Bone marrow (tissue), 2 donors: Measurements from ENCODE around the gene SPACA9.

Experiments used
- DNase-seq, 2 donors: peaks; one replicate each; lab custom pipeline; 2025; lab: John Stamatoyannopoulos, UW

SPACA9 gene

GRCh38 chr9:132878695-132879456 is at the start of gene SPACA9:
Gene SPACA9 (plus strand): TSS chr9:132878898. CDS start chr9:132883948, 5,050 bp downstream.
- no peak for DNase-seq

GRCh38 chr9:132832171-132832881 is 46.4 kb upstream of the SPACA9 start:
- DNase-seq = no peak

GRCh38 chr9:132833550-132834121 is 45.1 kb upstream of the SPACA9 start:
- no peak for DNase-seq

DNA sequence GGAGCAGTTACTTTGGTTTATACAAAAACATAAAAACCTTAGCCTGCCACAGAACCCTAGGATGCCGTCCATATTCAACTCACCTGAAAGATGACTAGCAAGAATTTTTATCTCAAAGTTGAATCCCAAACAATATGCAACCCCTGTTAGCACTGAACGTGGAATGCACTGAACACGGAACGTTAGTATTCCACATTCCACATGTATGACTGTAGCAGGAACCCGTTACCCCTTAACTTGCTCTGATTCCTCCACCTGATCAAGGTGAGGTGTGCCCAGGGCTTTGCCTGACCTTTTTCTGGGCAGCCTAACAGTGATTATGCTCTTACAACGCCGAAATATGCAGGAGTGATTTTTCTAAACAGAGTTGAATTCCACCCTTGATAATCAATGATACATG is 44.4 kb upstream of the SPACA9 start:
- DNase-seq = no peak

- DNase-seq = no peak
These were observed 41.0 kb upstream of the SPACA9 start for GRCh38 chr9:132837501-132838286.

DNA sequence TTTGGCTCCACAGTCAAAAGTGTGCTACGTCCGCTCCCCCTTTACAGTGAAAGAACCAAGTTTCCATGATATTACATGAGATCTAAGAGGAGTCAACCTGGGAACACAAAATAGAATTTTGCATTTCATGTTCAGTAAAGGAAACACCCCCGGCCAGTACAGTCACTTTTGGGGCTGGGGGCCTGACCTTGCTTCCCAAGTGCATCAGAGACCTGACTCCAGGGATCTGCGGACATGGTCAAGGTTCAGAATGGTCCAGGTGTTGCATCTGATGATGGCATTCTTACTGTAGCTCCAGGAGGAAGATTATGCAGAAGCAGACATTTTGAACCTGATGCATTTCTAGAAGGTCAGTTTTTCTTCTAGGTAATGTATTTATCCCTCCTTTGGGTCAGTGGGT is 40.4 kb upstream of the SPACA9 start:
- no peak for DNase-seq

DNA sequence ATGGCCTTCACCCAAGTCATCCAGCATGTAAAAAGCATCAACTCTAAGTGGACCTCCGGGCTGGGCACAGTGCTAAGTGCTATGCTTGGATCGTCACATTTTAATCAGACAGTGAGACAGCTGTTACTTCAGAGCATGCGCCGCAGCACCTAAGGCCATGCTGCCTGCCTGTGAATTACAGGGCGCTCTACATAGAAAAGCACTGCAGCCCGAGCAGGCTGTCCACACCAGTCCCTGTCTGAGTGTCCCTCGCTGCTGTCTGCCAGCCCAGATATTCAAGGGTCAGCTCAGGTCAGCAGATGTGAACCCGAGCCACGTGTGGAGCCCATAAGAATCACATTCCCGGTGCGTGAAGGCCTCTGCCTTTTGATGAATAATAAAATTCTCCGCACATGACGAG is 37.7 kb upstream of the SPACA9 start:
- DNase-seq = no peak

GRCh38 chr9:132842124-132843044 is 36.3 kb upstream of the SPACA9 start:
- no peak for DNase-seq

- no peak for DNase-seq
These were observed 32.4 kb upstream of the SPACA9 start for GRCh38 chr9:132846109-132846917.

GRCh38 chr9:132846918-132847515 is 31.7 kb upstream of the SPACA9 start:
- no peak for DNase-seq

GRCh38 chr9:132849185-132849706 is 29.5 kb upstream of the SPACA9 start:
- DNase-seq = no peak

DNA sequence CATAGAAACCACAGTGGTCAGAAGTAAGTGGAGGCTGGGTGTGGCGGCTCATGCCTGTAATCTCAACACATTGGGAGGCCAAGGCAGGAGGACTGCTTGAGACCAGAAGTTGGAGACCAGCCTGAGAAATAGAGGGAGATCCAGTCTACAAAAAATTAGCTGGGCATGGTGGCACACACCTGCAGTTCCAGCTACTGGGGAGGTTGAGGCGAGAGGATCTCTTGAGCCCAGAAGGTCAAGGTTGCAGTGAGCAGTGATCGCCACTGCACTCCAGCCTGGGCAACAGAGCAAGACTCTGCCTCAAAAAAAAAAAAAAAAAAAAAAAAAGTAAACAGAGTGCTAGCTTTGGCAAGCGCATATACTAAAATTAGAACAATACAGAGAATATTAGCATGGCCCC is 25.2 kb upstream of the SPACA9 start:
- DNase-seq = no peak

DNA sequence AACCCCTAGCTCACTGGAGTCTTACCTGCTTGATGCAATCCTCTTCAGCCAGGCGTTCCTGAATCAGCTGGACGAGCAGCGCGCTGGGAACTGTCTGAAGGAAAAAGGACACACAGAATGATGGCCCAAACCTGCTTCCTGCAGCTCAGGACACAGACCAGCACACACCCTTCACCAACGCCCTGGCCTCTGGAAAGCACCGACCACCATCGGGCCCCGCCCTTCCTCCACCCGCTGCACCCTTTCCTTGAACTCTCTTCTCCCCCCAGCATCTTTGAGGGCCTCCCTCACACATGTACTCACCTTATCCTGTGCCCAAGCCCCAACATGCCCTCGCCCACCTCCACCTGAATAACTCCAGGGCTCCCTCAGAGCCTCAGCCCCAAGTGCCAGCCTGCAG is 23.9 kb upstream of the SPACA9 start:
- DNase-seq = no peak

GRCh38 chr9:132855904-132856303 is 22.8 kb upstream of the SPACA9 start:
- DNase-seq = no peak

- DNase-seq = no peak
These were observed 21.7 kb upstream of the SPACA9 start for GRCh38 chr9:132857031-132857430.

GRCh38 chr9:132857616-132858342 is 20.9 kb upstream of the SPACA9 start:
- DNase-seq = no peak

DNA sequence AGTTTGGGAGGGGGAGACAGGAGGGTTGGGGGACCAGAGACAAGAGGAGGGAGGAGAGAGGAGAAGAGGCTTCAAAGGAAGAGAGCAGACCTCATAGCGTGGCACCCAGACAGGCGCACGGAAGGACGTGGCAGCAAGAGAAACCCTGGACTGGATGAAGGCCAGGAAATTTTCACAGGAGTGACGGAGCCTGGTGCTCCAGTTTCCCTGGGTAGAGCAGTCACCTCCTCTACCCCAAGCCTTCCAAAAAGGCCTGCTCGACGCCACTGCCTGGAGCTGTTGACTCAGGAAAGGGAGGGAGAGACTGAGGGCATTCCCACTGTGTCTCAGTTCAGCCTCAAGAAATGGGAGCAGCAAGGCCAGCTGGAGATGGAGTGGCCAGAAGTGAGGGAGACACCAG is 19.9 kb upstream of the SPACA9 start:
- no peak for DNase-seq

GRCh38 chr9:132861666-132862065 is 17.0 kb upstream of the SPACA9 start:
- DNase-seq = no peak

- no peak for DNase-seq
These were observed 16.2 kb upstream of the SPACA9 start for GRCh38 chr9:132862533-132862932.
